Trophoblast cell (in vitro differentiated cells and primary cell): ENCODE results near the gene CYP27B1.

Experiments
- DNase-seq, 2 donors: peaks; one replicate each; pipeline ENCODE4 v3.0.0-alpha.2; 2016
- H2AFZ ChIP-seq: 2 replicates; pipeline ENCODE4 v1.6.1; 2013; ENCODE audit warnings: low read length, moderate library complexity, mild to moderate bottlenecking; ENCODE audit not compliant: insufficient read depth, poor library complexity
- H2AK5ac ChIP-seq: 2 replicates; pipeline ENCODE4 v1.6.1; 2013; ENCODE audit warnings: mild to moderate bottlenecking, low read length
- H2BK120ac ChIP-seq: 2 replicates; pipeline ENCODE4 v1.6.1; 2013; ENCODE audit warnings: low read length, mild to moderate bottlenecking, moderate library complexity; ENCODE audit not compliant: insufficient read depth, poor library complexity
- H2BK12ac ChIP-seq: 2 replicates; pipeline ENCODE4 v1.6.1; 2013; ENCODE audit warnings: mild to moderate bottlenecking, low read length, moderate library complexity
- H2BK5ac ChIP-seq: 2 replicates; pipeline ENCODE4 v1.6.1; 2013; ENCODE audit warnings: low read length, low read depth, moderate library complexity, mild to moderate bottlenecking; ENCODE audit not compliant: poor library complexity
- H3K14ac ChIP-seq: 2 replicates; pipeline ENCODE4 v1.6.1; 2013; ENCODE audit warnings: mild to moderate bottlenecking, low read length
- H3K18ac ChIP-seq: 2 replicates; pipeline ENCODE4 v1.6.1; 2013; ENCODE audit warnings: mild to moderate bottlenecking, low read length
- H3K23ac ChIP-seq: 2 replicates; pipeline ENCODE4 v1.6.1; 2013; ENCODE audit warnings: low read length
- H3K27ac ChIP-seq: 2 replicates; pipeline ENCODE4 v1.5.1; 2013; ENCODE audit warnings: low read depth, mild to moderate bottlenecking, inconsistent platforms, low read length, moderate library complexity
- H3K27me3 ChIP-seq: 2 replicates; pipeline ENCODE4 v1.6.1; 2013; ENCODE audit warnings: inconsistent platforms, mild to moderate bottlenecking, low read length, moderate library complexity; ENCODE audit not compliant: insufficient read depth
- H3K36me3 ChIP-seq, 2 experiments: 1 replicate in 1 of 2; 2 replicates in 1 of 2; pipeline ENCODE4 v1.6.1; 2013; ENCODE audit warnings: low read length in 2 of 2, mild to moderate bottlenecking in 2 of 2, moderate library complexity in 1 of 2; ENCODE audit not compliant: insufficient read depth in 2 of 2, control insufficient read depth in 1 of 2
- H3K4ac ChIP-seq: 2 replicates; pipeline ENCODE4 v1.6.1; 2013; ENCODE audit warnings: low read depth, mild to moderate bottlenecking, low read length, moderate library complexity
- H3K4me1 ChIP-seq, 2 experiments: 1 replicate in 1 of 2; 2 replicates in 1 of 2; pipeline ENCODE4 v1.6.1; 2013; ENCODE audit warnings: low read length in 2 of 2, mild to moderate bottlenecking in 2 of 2, moderate library complexity in 1 of 2; ENCODE audit not compliant: insufficient read depth in 2 of 2, control insufficient read depth in 1 of 2
- H3K4me2 ChIP-seq: 2 replicates; pipeline ENCODE4 v1.6.1; 2013; ENCODE audit warnings: inconsistent platforms, mild to moderate bottlenecking, low read length, moderate library complexity
- H3K4me3 ChIP-seq: 2 replicates; pipeline ENCODE4 v1.5.1; 2013; ENCODE audit warnings: mild to moderate bottlenecking, low read depth, low read length, inconsistent platforms
- H3K79me1 ChIP-seq: one replicate; pipeline ENCODE4 v1.6.1; 2013; ENCODE audit warnings: low read length
- H3K79me2 ChIP-seq: 2 replicates; pipeline ENCODE4 v1.6.1; 2013; ENCODE audit warnings: low read length, mild to moderate bottlenecking; ENCODE audit not compliant: control insufficient read depth, insufficient read depth, poor library complexity
- H3K9ac ChIP-seq: 2 replicates; pipeline ENCODE4 v1.6.1; 2013; ENCODE audit warnings: mild to moderate bottlenecking, low read length
- H3K9me3 ChIP-seq: 2 replicates; pipeline ENCODE4 v1.6.1; 2013; ENCODE audit warnings: low read depth, mild to moderate bottlenecking, control low read depth, inconsistent platforms, low read length; ENCODE audit not compliant: insufficient read depth
- H4K12ac ChIP-seq: 2 replicates; pipeline ENCODE4 v1.6.1; 2013; ENCODE audit warnings: low read depth, mild to moderate bottlenecking, low read length, moderate library complexity
- H4K8ac ChIP-seq: 2 replicates; pipeline ENCODE4 v1.6.1; 2013; ENCODE audit warnings: low read depth, mild to moderate bottlenecking, low read length, moderate library complexity
- H4K91ac ChIP-seq: one replicate; pipeline ENCODE4 v1.6.1; 2013; ENCODE audit warnings: low read depth, mild to moderate bottlenecking, low read length, moderate library complexity
- WGBS: extraction: QIAGEN DNeasy Blood & Tissue Kit; methylation state at CpG from one replicate; pipeline ENCODE4 v1.1.7; 2013; ENCODE audit warnings: missing lambda C conversion rate; ENCODE audit not compliant: insufficient read length, insufficient coverage; ENCODE audit errors: extremely low coverage; 5-methylcytosine and 5-hydroxymethylcytosine counted together

The CYP27B1 gene

GRCh38 chr12:57783466-57783801, 16.6 kb upstream of the CYP27B1 start:
- no peak overlapping the region for H4K91ac ChIP-seq
- H2AFZ ChIP-seq, result no peak overlapping the region
- peaks cover 0 to 3% of the 10 kb centered on the region in 2 experiments for H3K4me1 ChIP-seq
- WGBS, result no CpG with 5 or more reads among the region's 12 CpGs
- no peak overlapping the region for H4K8ac ChIP-seq
- no peak overlapping the region for H3K4me3 ChIP-seq
- peak overlapping the region; percentile 73 for H3K4me2 ChIP-seq
- peaks cover 9 to 18% of the 10 kb centered on the region in 2 experiments for H3K36me3 ChIP-seq
- no peaks in the 10 kb centered on the region for H3K27me3 ChIP-seq
- no peaks in the 10 kb centered on the region for H3K9me3 ChIP-seq
- H3K27ac ChIP-seq, result no peak overlapping the region
- H3K18ac ChIP-seq, result no peak overlapping the region
- DNase-seq, result no peak
- no peak overlapping the region for H3K14ac ChIP-seq
- no peak overlapping the region for H3K23ac ChIP-seq
- no peak overlapping the region for H4K12ac ChIP-seq
- H3K9ac ChIP-seq, result no peak overlapping the region
- H2BK120ac ChIP-seq, result no peak overlapping the region
- H3K4ac ChIP-seq, result peak overlapping the region; percentile 91
- H2BK12ac ChIP-seq, result no peak overlapping the region
- H2AK5ac ChIP-seq, result no peak overlapping the region
- no peak overlapping the region for H2BK5ac ChIP-seq
- H3K79me1 ChIP-seq, result peaks cover 3% of the 10 kb centered on the region
- H3K79me2 ChIP-seq, result peaks cover 7% of the 10 kb centered on the region

DNA sequence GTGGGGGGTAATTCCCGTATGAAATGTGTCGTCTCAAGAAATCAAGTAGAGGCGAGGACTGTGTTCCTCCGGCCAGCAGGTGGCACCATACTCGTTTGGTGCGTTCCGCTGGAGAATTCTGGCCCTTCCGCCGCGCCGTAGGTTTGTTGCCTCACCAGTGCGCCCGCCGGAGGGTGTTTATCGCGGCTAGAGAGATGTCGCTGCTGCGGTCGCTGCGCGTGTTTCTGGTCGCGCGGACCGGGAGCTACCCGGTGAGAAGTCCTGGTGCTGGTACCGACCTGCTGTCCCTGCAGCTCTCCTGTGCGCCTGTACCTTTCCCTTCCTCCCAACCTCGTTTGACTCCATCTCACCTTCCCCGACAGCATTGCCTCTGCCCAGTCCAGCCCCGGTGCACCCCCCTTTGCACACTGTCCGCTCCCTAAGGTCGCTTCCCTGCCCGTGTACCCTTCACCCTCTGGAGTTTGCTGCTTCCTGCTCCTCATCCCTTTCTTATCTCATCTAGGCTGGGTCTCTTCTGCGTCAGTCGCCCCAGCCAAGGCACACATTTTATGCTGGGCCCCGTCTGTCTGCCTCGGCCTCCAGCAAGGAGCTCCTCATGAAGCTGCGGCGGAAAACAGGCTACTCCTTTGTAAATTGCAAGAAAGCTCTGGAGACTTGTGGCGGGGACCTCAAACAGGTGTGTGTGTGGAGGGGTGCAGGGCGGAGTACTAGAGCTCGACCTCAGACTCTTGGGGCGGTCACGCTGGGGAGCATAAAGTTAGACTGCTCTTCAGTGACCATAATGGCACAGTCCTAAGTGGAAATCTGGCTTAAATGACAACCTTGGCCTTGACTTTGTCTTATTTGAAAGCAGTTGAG, 16.0 kb upstream of the CYP27B1 start, which contains the start of gene TSFM:
Gene TSFM (plus strand): TSS at position 180 of the 858 bp plus-strand sequence. CDS start 15 bp downstream, at position 195.
- peak within 1 kb of the TSS; percentile 91 for H3K9ac ChIP-seq
- H3K4me3 ChIP-seq, result peak within 1 kb of the TSS; percentile 88
- peaks cover 3% of the 10 kb centered on the region for H3K79me1 ChIP-seq
- peaks cover 0 to 3% of the 10 kb centered on the region in 2 experiments for H3K4me1 ChIP-seq
- H2BK12ac ChIP-seq, result no peak within 1 kb of the TSS
- H3K9me3 ChIP-seq, result no peaks in the 10 kb centered on the region
- H3K4me2 ChIP-seq, result peak within 1 kb of the TSS; percentile 73
- H4K12ac ChIP-seq, result peak within 1 kb of the TSS; percentile 66
- peak within 1 kb of the TSS; percentile 91 for H3K4ac ChIP-seq
- peak; percentile 90 to 100 for DNase-seq
- H3K27ac ChIP-seq, result no peak within 1 kb of the TSS
- H3K79me2 ChIP-seq, result peaks cover 7% of the 10 kb centered on the region
- no peak within 1 kb of the TSS for H3K23ac ChIP-seq
- H2AK5ac ChIP-seq, result no peak within 1 kb of the TSS
- H3K36me3 ChIP-seq, result peaks cover 6 to 17% of the 10 kb centered on the region in 2 experiments
- peak within 1 kb of the TSS; percentile 25 for H4K91ac ChIP-seq
- H3K18ac ChIP-seq, result peak within 1 kb of the TSS; percentile 62
- peak within 1 kb of the TSS; percentile 22 for H2BK5ac ChIP-seq
- H3K27me3 ChIP-seq, result no peaks in the 10 kb centered on the region
- H2AFZ ChIP-seq, result peak within 1 kb of the TSS; percentile 58
- peak within 1 kb of the TSS; percentile 59 for H3K14ac ChIP-seq
- peak within 1 kb of the TSS; percentile 95 for H4K8ac ChIP-seq
- H2BK120ac ChIP-seq, result no peak within 1 kb of the TSS
- no CpG with 5 or more reads among the region's 45 CpGs for WGBS

GRCh38 chr12:57782243-57782607, 15.3 kb upstream of the CYP27B1 start:
- Histone ChIP-seq H3K4ac (no peak overlapping the region), H3K27me3 (no peaks in the 10 kb centered on the region), H2AK5ac (no peak overlapping the region), H2BK5ac (no peak overlapping the region), H3K79me2 (peaks cover 7% of the 10 kb centered on the region), H3K4me1 (peaks cover 0 to 3% of the 10 kb centered on the region in 2 experiments), H3K23ac (no peak overlapping the region), H3K79me1 (peaks cover 3% of the 10 kb centered on the region), H2BK12ac (no peak overlapping the region), H2BK120ac (no peak overlapping the region), H2AFZ (no peak overlapping the region), H3K36me3 (peaks cover 3 to 16% of the 10 kb centered on the region in 2 experiments), H4K8ac (no peak overlapping the region), H3K27ac (no peak overlapping the region), H4K12ac (no peak overlapping the region), H3K4me2 (no peak overlapping the region), H3K9ac (no peak overlapping the region), H3K18ac (no peak overlapping the region), H3K4me3 (no peak overlapping the region), H4K91ac (no peak overlapping the region), H3K14ac (no peak overlapping the region), H3K9me3 (no peaks in the 10 kb centered on the region)
- WGBS, result no CpG with 5 or more reads among the region's 4 CpGs
- no peak for DNase-seq

DNA sequence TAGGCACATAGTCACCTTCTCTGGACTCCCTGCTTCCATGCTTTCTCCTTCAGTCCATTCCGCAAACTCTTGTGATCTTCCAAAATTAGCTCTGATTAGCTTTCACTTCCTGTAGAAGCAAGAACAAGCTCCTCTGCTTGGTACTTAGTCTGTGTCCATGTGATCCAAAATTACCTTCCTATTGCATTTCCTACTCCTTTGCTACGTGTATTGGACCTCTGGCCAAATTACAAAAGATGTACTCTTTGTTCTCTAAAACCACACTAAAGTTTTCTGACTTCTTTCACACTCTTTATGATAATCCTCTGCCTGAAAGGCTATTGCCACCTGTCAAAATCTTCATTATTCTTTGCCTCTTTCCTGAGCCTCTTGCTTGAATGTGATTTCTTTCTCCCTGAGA, 14.9 kb upstream of the CYP27B1 start:
- H4K12ac ChIP-seq, result no peak overlapping the region
- no peak overlapping the region for H3K9ac ChIP-seq
- peaks cover 7% of the 10 kb centered on the region for H3K79me2 ChIP-seq
- H3K4ac ChIP-seq, result no peak overlapping the region
- DNase-seq, result no peak
- H3K18ac ChIP-seq, result no peak overlapping the region
- no peak overlapping the region for H4K8ac ChIP-seq
- no peak overlapping the region for H3K4me2 ChIP-seq
- no peaks in the 10 kb centered on the region for H3K9me3 ChIP-seq
- no peak overlapping the region for H2AFZ ChIP-seq
- no peaks in the 10 kb centered on the region for H3K27me3 ChIP-seq
- H2BK5ac ChIP-seq, result no peak overlapping the region
- no peak overlapping the region for H4K91ac ChIP-seq
- no peak overlapping the region for H3K27ac ChIP-seq
- H3K4me3 ChIP-seq, result no peak overlapping the region
- WGBS, result no CpG with 5 or more reads among the region's 2 CpGs
- H2BK120ac ChIP-seq, result no peak overlapping the region
- H3K36me3 ChIP-seq, result peaks cover 3 to 13% of the 10 kb centered on the region in 2 experiments
- peaks cover 0 to 3% of the 10 kb centered on the region in 2 experiments for H3K4me1 ChIP-seq
- H2BK12ac ChIP-seq, result no peak overlapping the region
- peaks cover 3% of the 10 kb centered on the region for H3K79me1 ChIP-seq
- no peak overlapping the region for H2AK5ac ChIP-seq
- no peak overlapping the region for H3K23ac ChIP-seq
- H3K14ac ChIP-seq, result no peak overlapping the region
